ENCODE results near the gene ALKBH5.

Gene ALKBH5

DNA sequence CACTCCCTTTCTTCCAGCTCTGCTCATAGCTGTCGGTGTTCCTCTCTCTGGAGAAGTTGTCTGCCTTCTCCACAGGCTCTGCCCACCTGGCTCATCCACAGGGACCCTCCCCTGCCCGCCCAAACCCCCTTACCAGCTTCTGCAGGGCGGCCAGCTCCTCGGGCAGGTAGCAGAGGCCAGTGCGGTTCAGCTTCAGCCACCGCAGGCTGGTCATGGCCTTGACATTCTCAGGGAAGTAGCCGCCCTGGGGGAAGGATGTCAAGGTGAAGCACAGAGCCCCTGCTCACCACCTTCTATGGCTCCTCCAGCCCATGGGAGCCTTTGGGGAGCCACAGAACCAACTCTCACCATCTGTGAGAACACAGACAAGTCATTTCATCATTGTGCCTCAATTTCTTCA is 73.1 kb downstream of the ALKBH5 start:
- no peaks in the 10 kb centered on the region for H3K9me3 ChIP-seq (ENCODE audit: control insufficient read depth in 2 of 2, low read length in 2 of 2)
- H3K27ac ChIP-seq (ENCODE audit: low read depth in 2 of 2, low read length in 2 of 2): no peak overlapping the region
- H3K27me3 ChIP-seq (ENCODE audit: control insufficient read depth in 2 of 2, insufficient read depth in 2 of 2, low read length in 2 of 2): no peaks in the 10 kb centered on the region
- no peak overlapping the region for H3K9ac ChIP-seq (ENCODE audit: low read depth in 1 of 2, low read length in 2 of 2)
- no peak overlapping the region for H3K4me3 ChIP-seq (ENCODE audit: low read length in 2 of 2)
- H3K36me3 ChIP-seq (ENCODE audit: control insufficient read depth in 2 of 2, insufficient read depth in 2 of 2, low read length in 2 of 2): peaks cover 31 to 46% of the 10 kb centered on the region in 2 donors
- peaks cover 29 to 31% of the 10 kb centered on the region in 2 donors for H3K4me1 ChIP-seq (ENCODE audit: control insufficient read depth in 2 of 2, insufficient read depth in 2 of 2, low read length in 2 of 2)

DNA sequence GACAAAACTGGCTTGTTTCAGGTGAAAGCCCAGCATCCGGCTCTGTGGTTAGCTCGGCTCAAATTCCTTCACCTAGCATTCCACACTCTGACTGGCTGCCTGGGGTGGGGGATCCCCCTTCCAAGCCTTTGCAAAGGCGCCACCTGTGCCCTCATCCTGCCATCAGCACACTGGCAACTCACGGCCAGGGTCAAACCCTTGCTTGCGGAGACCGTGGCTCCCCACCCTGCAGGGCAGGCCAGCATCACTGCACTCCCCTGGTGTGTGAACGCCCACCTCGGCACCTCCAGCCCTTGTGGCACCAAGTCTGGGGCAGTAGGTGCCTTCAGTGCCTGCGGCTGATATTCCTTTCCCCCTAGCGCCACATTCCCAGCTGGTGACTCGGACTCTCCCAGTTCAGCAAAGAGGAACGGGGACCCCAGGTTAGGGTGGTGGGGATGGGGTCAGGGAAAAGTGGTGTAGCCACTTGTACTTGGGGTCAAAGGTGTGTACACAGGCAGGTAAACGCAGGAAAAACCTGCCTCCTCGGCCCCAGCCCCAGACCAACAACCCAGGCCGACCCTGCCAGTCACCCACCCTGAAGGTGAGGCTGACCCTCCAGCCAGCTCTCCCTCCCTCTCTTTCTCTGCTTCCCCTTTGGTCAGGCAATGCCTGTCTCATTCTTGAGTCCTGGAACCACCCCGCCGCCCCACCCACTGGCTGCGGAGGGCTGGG is 73.8 kb downstream of the ALKBH5 start:
- H3K4me1 ChIP-seq (ENCODE audit: control insufficient read depth in 2 of 2, insufficient read depth in 2 of 2, low read length in 2 of 2): peaks cover 32 to 35% of the 10 kb centered on the region in 2 donors
- H3K27me3 ChIP-seq (ENCODE audit: control insufficient read depth in 2 of 2, insufficient read depth in 2 of 2, low read length in 2 of 2): no peaks in the 10 kb centered on the region
- H3K27ac ChIP-seq (ENCODE audit: low read depth in 2 of 2, low read length in 2 of 2): peak overlapping the region; percentile 94
- peak overlapping the region; percentile 87 to 92 for H3K4me3 ChIP-seq (ENCODE audit: low read length in 2 of 2)
- H3K36me3 ChIP-seq (ENCODE audit: control insufficient read depth in 2 of 2, insufficient read depth in 2 of 2, low read length in 2 of 2): peaks cover 26 to 39% of the 10 kb centered on the region in 2 donors
- peak overlapping the region; percentile 86 to 93 for H3K9ac ChIP-seq (ENCODE audit: low read depth in 1 of 2, low read length in 2 of 2)
- H3K9me3 ChIP-seq (ENCODE audit: control insufficient read depth in 2 of 2, low read length in 2 of 2): no peaks in the 10 kb centered on the region

DNA sequence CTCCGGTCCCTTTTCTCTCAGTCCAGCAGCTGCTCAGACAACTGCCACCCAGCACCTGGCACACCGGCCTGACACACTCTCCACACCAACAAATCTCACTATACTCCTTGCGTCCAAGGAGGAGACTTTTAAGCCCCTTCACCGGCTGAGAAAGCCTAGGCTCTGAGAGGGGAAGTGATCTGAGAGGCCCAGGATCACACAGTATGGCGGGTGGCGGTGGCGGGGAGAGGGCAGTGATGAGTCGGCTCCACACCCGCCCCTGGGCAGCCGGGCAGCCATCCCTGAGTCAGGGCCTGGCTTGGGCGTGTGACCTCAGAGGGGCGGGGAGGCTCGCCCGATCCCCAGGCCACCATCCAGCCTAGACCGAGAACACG is 74.3 kb downstream of the ALKBH5 start:
- H3K4me1 ChIP-seq (ENCODE audit: control insufficient read depth in 2 of 2, insufficient read depth in 2 of 2, low read length in 2 of 2): peaks cover 32 to 40% of the 10 kb centered on the region in 2 donors
- peak overlapping the region; percentile 86 to 93 for H3K9ac ChIP-seq (ENCODE audit: low read depth in 1 of 2, low read length in 2 of 2)
- no peaks in the 10 kb centered on the region for H3K27me3 ChIP-seq (ENCODE audit: control insufficient read depth in 2 of 2, insufficient read depth in 2 of 2, low read length in 2 of 2)
- peak overlapping the region; percentile 94 for H3K27ac ChIP-seq (ENCODE audit: low read depth in 2 of 2, low read length in 2 of 2)
- H3K9me3 ChIP-seq (ENCODE audit: control insufficient read depth in 2 of 2, low read length in 2 of 2): no peaks in the 10 kb centered on the region
- H3K4me3 ChIP-seq (ENCODE audit: low read length in 2 of 2): peak overlapping the region; percentile 87 to 92
- H3K36me3 ChIP-seq (ENCODE audit: control insufficient read depth in 2 of 2, insufficient read depth in 2 of 2, low read length in 2 of 2): peaks cover 23 to 37% of the 10 kb centered on the region in 2 donors

- Histone ChIP-seq H3K27me3 (ENCODE audit: control insufficient read depth in 2 of 2, insufficient read depth in 2 of 2, low read length in 2 of 2) (no peaks in the 10 kb centered on the region), H3K27ac (ENCODE audit: low read depth in 2 of 2, low read length in 2 of 2) (peak within 1 kb of the TSS; percentile 94), H3K9me3 (ENCODE audit: control insufficient read depth in 2 of 2, low read length in 2 of 2) (no peaks in the 10 kb centered on the region), H3K36me3 (ENCODE audit: control insufficient read depth in 2 of 2, insufficient read depth in 2 of 2, low read length in 2 of 2) (peaks cover 18 to 37% of the 10 kb centered on the region in 2 donors), H3K4me3 (ENCODE audit: low read length in 2 of 2) (peak within 1 kb of the TSS; percentile 87 to 92), H3K9ac (ENCODE audit: low read depth in 1 of 2, low read length in 2 of 2) (peak within 1 kb of the TSS; percentile 86 to 93), H3K4me1 (ENCODE audit: control insufficient read depth in 2 of 2, insufficient read depth in 2 of 2, low read length in 2 of 2) (peaks cover 32 to 41% of the 10 kb centered on the region in 2 donors)
Observed at GRCh38 chr17:18258356-18259038, 74.9 kb downstream of the ALKBH5 start, which contains the start of gene FLII. FLII (minus strand) TSS chr17:18258738; CDS start chr17:18258690, 48 bp downstream.

Data from mucosa of rectum (tissue), 2 donors.